Measurements from ENCODE around the gene DLG2.

- TF ChIP-seq EP300 (IDR thresholded peaks at IDR 0.05; ENCODE audit: borderline replicate concordance) (no peak), MAX (IDR thresholded peaks at IDR 0.05) (no peak), CEBPB (IDR thresholded peaks at IDR 0.05) (no peak), TAF1 (IDR thresholded peaks at IDR 0.05; ENCODE audit: low read depth) (no peak)
Measured at GRCh38 chr11:83827940-83828554, 1799.1 kb downstream of the DLG2 start.
